ENCODE data around the gene PTPRR.

DNA sequence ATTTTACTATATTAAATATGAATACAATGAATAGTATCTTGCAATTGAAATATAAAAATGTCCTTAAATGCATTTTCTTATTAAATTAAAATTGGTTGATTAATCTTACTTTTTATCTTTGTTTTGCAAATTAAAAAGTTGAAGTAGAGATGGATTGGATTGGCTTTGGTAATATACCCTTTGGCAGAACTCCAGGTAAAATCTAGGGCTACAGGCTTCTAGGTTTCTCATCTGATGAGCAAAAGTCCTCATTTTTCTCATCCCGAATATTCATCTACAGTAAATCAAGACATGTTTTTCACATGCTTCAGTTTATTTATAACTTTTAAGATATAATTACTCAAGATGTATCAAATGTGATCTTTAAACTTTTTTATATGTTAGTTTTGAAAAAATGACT is 2.2 kb downstream of the PTPRR start:
- TF ChIP-seq EZH2 (IDR thresholded peaks at IDR 0.05; ENCODE audit: borderline replicate concordance, low read depth, low read length, severe bottlenecking) (no peak), CTCF (IDR thresholded peaks at IDR 0.05; ENCODE audit: extremely low read depth in 1 of 2, insufficient read depth in 1 of 2, low read depth in 1 of 2, low read length in 2 of 2) (no peak), POLR2A (IDR thresholded peaks at IDR 0.05; ENCODE audit: low read depth, low read length) (no peak), POLR2AphosphoS5 (IDR thresholded peaks at IDR 0.05; ENCODE audit: insufficient read depth, low read depth, low read length) (no peak), MAX (IDR thresholded peaks at IDR 0.05; ENCODE audit: insufficient read depth, insufficient read length) (no peak), GATA2 (IDR thresholded peaks at IDR 0.05; ENCODE audit: insufficient read depth, insufficient read length, low read depth, low read length) (no peak), FOS (IDR thresholded peaks at IDR 0.05; ENCODE audit: borderline replicate concordance, insufficient read depth, low read length) (no peak), MYC (IDR thresholded peaks at IDR 0.05; ENCODE audit: low read depth, low read length) (no peak)
